Measurements from ENCODE around the gene HSCB. TPM values are rescaled to one million over a fixed set of nuclear protein-coding genes. Genes with fewer than 3 reads are reported as not detected.

The HSCB gene
- total RNA-seq, 1 donor from 2014 or later, result 15.3 TPM

DNA sequence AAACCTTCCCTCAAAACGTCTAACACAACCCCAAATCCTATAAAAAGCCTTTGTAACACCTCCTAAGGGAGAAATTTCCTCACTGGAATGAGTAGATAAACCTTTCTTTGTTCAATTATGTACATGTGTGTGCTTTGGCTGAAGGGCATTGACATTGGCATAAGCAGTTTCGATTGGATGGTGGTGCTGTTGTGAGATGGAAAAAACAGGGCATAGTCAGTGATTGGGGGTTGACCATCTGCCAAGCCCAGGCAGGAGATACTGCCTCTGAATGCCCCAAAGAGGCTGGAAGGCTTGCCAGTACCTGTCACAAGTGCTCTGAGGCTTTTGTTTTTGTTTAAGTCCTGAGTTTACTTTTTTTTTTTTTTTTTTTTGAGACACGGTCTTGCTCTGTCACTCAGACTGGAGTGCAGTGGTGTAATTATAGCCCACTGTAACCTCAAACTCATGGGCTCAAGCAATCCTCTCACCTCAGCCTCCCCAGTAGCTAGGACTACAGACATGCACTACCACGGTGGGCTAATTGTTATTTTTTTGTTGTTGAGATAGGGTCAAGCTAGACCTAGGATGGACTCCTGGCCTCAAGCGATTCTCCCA, 29.5 kb downstream of the HSCB start:
- Mint-ChIP-seq H3K4me1 (ENCODE audit: low read depth) (peaks cover 11% of the 10 kb centered on the region), H3K9me3 (ENCODE audit: low read depth) (peaks cover 5% of the 10 kb centered on the region), H3K27me3 (no peaks in the 10 kb centered on the region), H3K4me3 (ENCODE audit: low read depth) (no peak overlapping the region), H3K27ac (no peak overlapping the region), H3K36me3 (ENCODE audit: insufficient read depth) (peaks cover 15% of the 10 kb centered on the region)
- TF ChIP-seq, protein P1, sequence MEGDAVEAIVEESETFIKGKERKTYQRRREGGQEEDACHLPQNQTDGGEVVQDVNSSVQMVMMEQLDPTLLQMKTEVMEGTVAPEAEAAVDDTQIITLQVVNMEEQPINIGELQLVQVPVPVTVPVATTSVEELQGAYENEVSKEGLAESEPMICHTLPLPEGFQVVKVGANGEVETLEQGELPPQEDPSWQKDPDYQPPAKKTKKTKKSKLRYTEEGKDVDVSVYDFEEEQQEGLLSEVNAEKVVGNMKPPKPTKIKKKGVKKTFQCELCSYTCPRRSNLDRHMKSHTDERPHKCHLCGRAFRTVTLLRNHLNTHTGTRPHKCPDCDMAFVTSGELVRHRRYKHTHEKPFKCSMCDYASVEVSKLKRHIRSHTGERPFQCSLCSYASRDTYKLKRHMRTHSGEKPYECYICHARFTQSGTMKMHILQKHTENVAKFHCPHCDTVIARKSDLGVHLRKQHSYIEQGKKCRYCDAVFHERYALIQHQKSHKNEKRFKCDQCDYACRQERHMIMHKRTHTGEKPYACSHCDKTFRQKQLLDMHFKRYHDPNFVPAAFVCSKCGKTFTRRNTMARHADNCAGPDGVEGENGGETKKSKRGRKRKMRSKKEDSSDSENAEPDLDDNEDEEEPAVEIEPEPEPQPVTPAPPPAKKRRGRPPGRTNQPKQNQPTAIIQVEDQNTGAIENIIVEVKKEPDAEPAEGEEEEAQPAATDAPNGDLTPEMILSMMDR (IDR thresholded peaks at IDR 0.05; ENCODE audit: unreplicated experiment), result no peak
- no peak for DNase-seq (ENCODE audit: low spot score, unreplicated experiment)

DNA sequence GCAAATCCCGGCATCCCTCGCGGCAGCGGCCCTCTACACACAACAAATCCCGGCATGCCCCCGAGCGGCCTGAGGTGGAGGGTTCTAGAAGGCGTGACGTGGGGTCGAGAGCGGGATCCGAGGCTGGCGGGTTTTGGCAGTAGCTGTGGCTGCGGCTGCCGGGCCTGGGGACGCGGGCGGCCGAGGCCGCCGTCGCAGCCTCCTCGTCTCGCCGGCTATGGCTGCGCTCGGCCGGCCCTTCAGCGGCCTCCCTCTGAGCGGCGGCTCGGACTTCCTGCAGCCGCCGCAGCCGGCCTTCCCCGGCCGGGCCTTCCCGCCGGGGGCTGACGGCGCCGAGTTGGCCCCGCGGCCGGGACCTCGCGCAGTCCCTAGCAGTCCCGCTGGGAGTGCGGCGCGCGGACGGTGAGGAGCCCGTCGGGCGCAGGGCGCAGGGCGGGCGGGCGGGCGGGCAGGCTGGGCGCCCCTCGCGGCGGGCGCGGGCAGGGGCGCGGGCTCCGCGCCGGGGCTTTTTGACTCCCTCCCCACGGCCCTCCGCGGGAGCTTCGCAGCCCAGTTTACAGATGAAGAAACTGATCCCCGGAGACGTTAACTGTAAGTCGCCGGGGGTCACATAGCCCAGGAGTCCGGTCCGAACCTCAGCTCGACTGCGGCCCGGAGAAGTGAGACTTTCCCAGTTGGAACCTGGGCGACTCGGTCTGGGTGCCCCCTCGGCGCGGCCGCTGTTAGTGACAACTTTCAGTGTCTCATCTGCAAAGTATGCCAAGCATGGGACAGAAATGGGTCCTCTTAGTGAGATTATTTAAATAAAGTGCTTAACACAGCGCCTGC, 31.0 kb downstream of the HSCB start, which contains the start of gene CCDC117:
Gene CCDC117 (plus strand): TSS at position 63 of the 828 bp plus-strand sequence. CDS start 155 bp downstream, at position 218.
- TF ChIP-seq, protein P1 (IDR thresholded peaks at IDR 0.05; ENCODE audit: unreplicated experiment), result peak; percentile 49
- Mint-ChIP-seq H3K27ac (peak within 1 kb of the TSS; percentile 95), H3K27me3 (no peaks in the 10 kb centered on the region), H3K4me1 (ENCODE audit: low read depth) (peaks cover 11% of the 10 kb centered on the region), H3K9me3 (ENCODE audit: low read depth) (peaks cover 5% of the 10 kb centered on the region), H3K36me3 (ENCODE audit: insufficient read depth) (peaks cover 18% of the 10 kb centered on the region), H3K4me3 (ENCODE audit: low read depth) (peak within 1 kb of the TSS; percentile 84)
- DNase-seq (ENCODE audit: low spot score, unreplicated experiment), result peak; percentile 82

DNA sequence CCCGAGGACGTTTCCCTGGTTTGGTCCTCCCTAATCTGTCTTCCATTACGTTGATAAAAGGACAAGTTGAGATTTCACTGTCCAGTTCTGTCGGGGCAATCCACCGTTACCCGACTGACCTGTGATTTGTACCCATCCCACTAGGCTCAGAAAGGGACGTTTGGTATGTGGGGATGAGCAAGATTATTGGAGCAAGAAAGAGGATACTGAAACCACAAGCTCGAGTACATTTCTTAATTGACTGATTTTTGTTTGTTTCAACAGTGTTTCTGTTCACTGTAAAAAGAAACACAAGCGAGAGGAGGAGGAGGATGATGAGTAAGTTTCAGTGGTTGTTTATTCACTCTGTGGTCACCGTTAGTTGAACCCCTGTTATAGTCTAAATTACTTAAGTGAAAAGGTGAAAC, 31.6 kb downstream of the HSCB start:
- TF ChIP-seq, protein P1 (IDR thresholded peaks at IDR 0.05; ENCODE audit: unreplicated experiment), result no peak
- no peak for DNase-seq (ENCODE audit: low spot score, unreplicated experiment)
- H3K4me1 Mint-ChIP-seq (ENCODE audit: low read depth), result peaks cover 11% of the 10 kb centered on the region
- H3K27me3 Mint-ChIP-seq, result no peaks in the 10 kb centered on the region
- peaks cover 21% of the 10 kb centered on the region for H3K36me3 Mint-ChIP-seq (ENCODE audit: insufficient read depth)
- peak overlapping the region; percentile 84 for H3K4me3 Mint-ChIP-seq (ENCODE audit: low read depth)
- peak overlapping the region; percentile 95 for H3K27ac Mint-ChIP-seq
- peaks cover 5% of the 10 kb centered on the region for H3K9me3 Mint-ChIP-seq (ENCODE audit: low read depth)

DNA sequence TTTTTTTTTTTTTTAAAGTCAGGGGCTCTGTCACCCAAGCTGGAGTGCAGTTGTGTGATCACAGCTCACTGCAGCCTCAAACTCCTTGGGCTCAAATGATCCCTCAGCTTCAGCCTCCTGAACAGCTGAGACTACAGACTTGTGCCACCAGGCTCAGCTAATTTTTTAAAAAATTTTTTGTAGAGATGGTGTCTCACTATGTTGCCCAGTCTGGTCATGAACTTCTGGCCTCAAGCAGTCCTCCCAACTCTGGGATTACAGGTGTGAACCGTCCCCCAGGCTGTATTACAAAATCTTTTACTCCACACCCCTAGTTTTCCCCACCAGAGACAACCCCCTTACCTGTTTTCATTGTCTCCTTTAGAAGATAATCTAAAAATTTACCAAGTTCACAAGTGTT, 32.5 kb downstream of the HSCB start:
- Mint-ChIP-seq H3K36me3 (ENCODE audit: insufficient read depth) (peaks cover 21% of the 10 kb centered on the region), H3K4me3 (ENCODE audit: low read depth) (peak overlapping the region; percentile 64), H3K27ac (peak overlapping the region; percentile 43), H3K9me3 (ENCODE audit: low read depth) (peaks cover 5% of the 10 kb centered on the region), H3K4me1 (ENCODE audit: low read depth) (peaks cover 11% of the 10 kb centered on the region), H3K27me3 (no peaks in the 10 kb centered on the region)
- TF ChIP-seq, protein P1 (IDR thresholded peaks at IDR 0.05; ENCODE audit: unreplicated experiment), result no peak
- no peak for DNase-seq (ENCODE audit: low spot score, unreplicated experiment)

DNA sequence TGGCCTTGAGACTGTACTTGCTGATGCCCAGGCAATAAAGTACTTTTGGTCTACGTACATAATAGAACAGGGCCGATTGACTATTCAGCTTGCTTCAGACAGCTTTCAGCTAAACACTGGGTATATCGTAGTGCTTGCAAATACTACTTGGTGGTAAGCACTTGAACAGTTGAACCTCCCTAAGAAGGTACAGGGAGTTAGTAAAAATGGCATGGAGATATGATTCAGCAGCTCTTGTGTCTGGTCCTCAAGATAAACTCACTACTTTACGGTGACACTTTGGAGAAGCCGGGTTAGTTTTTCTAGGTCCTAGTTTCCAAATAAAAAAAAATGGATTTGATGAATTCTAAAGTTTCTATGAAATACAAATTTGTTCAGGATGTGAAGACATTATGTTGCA, 38.0 kb downstream of the HSCB start:
- H3K9me3 Mint-ChIP-seq (ENCODE audit: low read depth), result no peaks in the 10 kb centered on the region
- TF ChIP-seq, protein P1 (IDR thresholded peaks at IDR 0.05; ENCODE audit: unreplicated experiment), result no peak
- peaks cover 29% of the 10 kb centered on the region for H3K36me3 Mint-ChIP-seq (ENCODE audit: insufficient read depth)
- H3K27me3 Mint-ChIP-seq, result no peaks in the 10 kb centered on the region
- no peak overlapping the region for H3K27ac Mint-ChIP-seq
- no peak overlapping the region for H3K4me3 Mint-ChIP-seq (ENCODE audit: low read depth)
- no peak for DNase-seq (ENCODE audit: low spot score, unreplicated experiment)
- peaks cover 17% of the 10 kb centered on the region for H3K4me1 Mint-ChIP-seq (ENCODE audit: low read depth)

Data from progenitor cell of endocrine pancreas (in vitro differentiated cells).